Smooth muscle cell (in vitro differentiated cells): ENCODE results near the gene IDUA. TPM values are rescaled to one million over a fixed set of nuclear protein-coding genes. Genes with fewer than 3 reads are reported as not detected.

Experiments
- DNase-seq: peaks from one replicate; lab custom pipeline; 2025; ENCODE audit not compliant: unreplicated experiment; lab: John Stamatoyannopoulos, UW
- H2AFZ ChIP-seq: fragments of 200-600 bp; sonication (generic); 2 replicates; pipeline ENCODE4 v1.6.0; 2016; ENCODE audit warnings: antibody characterized with exemption, low read depth, mild to moderate bottlenecking
- H3F3A ChIP-seq: fragments of 200-600 bp; sonication (generic); 2 replicates; pipeline ENCODE4 v1.6.0; 2017; ENCODE audit warnings: antibody characterized with exemption, low read depth
- H3K27ac ChIP-seq: fragments of 200-600 bp; sonication (generic); 2 replicates; pipeline ENCODE4 v1.5.1; 2016; ENCODE audit warnings: low read depth, mild to moderate bottlenecking
- H3K27me3 ChIP-seq: fragments of 200-600 bp; sonication (generic); 2 replicates; pipeline ENCODE4 v1.6.1; 2016; ENCODE audit warnings: low read depth, mild to moderate bottlenecking
- H3K36me3 ChIP-seq: fragments of 200-600 bp; sonication (generic); 2 replicates; pipeline ENCODE4 v1.5.1; 2016; ENCODE audit warnings: low read depth
- H3K4me1 ChIP-seq: fragments of 200-600 bp; sonication (generic); 2 replicates; pipeline ENCODE4 v1.5.1; 2016; ENCODE audit warnings: low read depth
- H3K4me2 ChIP-seq: fragments of 200-600 bp; sonication (generic); 2 replicates; pipeline ENCODE4 v1.6.0; 2016; ENCODE audit warnings: mild to moderate bottlenecking
- H3K4me3 ChIP-seq: fragments of 200-600 bp; sonication (generic); 2 replicates; pipeline ENCODE4 v1.5.1; 2016; ENCODE audit warnings: mild to moderate bottlenecking
- H3K79me2 ChIP-seq: fragments of 200-600 bp; sonication (generic); 2 replicates; pipeline ENCODE4 v1.6.0; 2016; ENCODE audit warnings: low read depth, mild to moderate bottlenecking
- H3K9ac ChIP-seq: fragments of 200-600 bp; sonication (generic); 2 replicates; pipeline ENCODE4 v1.6.0; 2016; ENCODE audit warnings: low read depth
- H3K9me3 ChIP-seq: fragments of 200-600 bp; sonication (generic); replicated peaks from 2 replicates; pipeline ENCODE4 v1.5.1; 2016; ENCODE audit warnings: low read depth
- H4K20me1 ChIP-seq: fragments of 200-600 bp; sonication (generic); 2 replicates; pipeline ENCODE4 v1.6.0; 2016; ENCODE audit warnings: low read depth
- WGBS: methylation state at CpG from one replicate; pipeline ENCODE4 v1.1.7; 2016; ENCODE audit warnings: low lambda C conversion rate; 5-methylcytosine and 5-hydroxymethylcytosine counted together
- polyA plus RNA-seq: library from polyadenylated mRNA; unstranded; fragments of >200 nt; fragmentation: Nextera tagmentation; extraction: Ambion mirVana; gene quantifications from 2 replicates; pipeline ENCODE4 v1.2.1, GENCODE V29; 2016
- total RNA-seq: library from RNA; depleted of rRNA; stranded (reverse); fragments of >200 nt; gene quantifications from 2 replicates; pipeline ENCODE4 v1.2.3, GENCODE V29; 2014
- TF ChIP-seq, protein P1 (sequence below): fragments of 200-600 bp; sonication (generic); IDR thresholded peaks from 2 replicates; pipeline ENCODE4 v1.5.1; 2017; ENCODE audit warnings: borderline replicate concordance, mild to moderate bottlenecking, antibody characterized with exemption; ENCODE audit not compliant: insufficient read depth, poor library complexity, severe bottlenecking

The IDUA gene
- total and polyA plus RNA-seq, 2 experiments from 2014 or later: 6.3 to 49.9 TPM

DNA sequence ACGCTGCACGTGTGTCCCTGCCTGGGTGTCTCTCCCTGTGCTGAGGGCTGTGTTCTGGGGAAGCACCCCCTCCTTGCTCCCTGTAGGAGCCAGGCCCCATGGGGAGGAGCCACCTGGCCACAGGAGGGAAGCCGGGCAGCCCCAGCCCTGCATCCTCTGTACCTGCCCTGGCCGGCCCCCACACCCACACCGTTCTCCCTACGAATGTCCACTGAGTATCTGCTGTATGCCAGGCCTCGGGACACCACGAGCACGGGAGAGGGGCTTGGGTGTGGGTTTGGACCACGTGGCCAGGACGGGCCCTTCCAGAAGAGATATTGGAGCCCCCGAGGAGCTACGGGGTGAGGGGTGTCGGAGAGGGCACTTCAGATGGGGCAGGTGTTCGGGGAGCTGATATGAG, 30.9 kb downstream of the IDUA start:
- H2AFZ ChIP-seq: no peak overlapping the region
- no peaks in the 10 kb centered on the region for H3K79me2 ChIP-seq
- no peak overlapping the region for H3K9ac ChIP-seq
- no peaks in the 10 kb centered on the region for H3K9me3 ChIP-seq
- H3K4me2 ChIP-seq: no peak overlapping the region
- TF ChIP-seq, protein P1, sequence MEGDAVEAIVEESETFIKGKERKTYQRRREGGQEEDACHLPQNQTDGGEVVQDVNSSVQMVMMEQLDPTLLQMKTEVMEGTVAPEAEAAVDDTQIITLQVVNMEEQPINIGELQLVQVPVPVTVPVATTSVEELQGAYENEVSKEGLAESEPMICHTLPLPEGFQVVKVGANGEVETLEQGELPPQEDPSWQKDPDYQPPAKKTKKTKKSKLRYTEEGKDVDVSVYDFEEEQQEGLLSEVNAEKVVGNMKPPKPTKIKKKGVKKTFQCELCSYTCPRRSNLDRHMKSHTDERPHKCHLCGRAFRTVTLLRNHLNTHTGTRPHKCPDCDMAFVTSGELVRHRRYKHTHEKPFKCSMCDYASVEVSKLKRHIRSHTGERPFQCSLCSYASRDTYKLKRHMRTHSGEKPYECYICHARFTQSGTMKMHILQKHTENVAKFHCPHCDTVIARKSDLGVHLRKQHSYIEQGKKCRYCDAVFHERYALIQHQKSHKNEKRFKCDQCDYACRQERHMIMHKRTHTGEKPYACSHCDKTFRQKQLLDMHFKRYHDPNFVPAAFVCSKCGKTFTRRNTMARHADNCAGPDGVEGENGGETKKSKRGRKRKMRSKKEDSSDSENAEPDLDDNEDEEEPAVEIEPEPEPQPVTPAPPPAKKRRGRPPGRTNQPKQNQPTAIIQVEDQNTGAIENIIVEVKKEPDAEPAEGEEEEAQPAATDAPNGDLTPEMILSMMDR: no peak
- peaks cover 18% of the 10 kb centered on the region for H3K4me1 ChIP-seq
- H3K27me3 ChIP-seq: no peaks in the 10 kb centered on the region
- H3K4me3 ChIP-seq: no peak overlapping the region
- no peak for DNase-seq
- H3K27ac ChIP-seq: no peak overlapping the region
- WGBS: 90% methylated on average over 15 of the region's 15 CpGs
- peaks cover 77% of the 10 kb centered on the region for H4K20me1 ChIP-seq
- H3F3A ChIP-seq: no peaks in the 10 kb centered on the region
- H3K36me3 ChIP-seq: no peaks in the 10 kb centered on the region

DNA sequence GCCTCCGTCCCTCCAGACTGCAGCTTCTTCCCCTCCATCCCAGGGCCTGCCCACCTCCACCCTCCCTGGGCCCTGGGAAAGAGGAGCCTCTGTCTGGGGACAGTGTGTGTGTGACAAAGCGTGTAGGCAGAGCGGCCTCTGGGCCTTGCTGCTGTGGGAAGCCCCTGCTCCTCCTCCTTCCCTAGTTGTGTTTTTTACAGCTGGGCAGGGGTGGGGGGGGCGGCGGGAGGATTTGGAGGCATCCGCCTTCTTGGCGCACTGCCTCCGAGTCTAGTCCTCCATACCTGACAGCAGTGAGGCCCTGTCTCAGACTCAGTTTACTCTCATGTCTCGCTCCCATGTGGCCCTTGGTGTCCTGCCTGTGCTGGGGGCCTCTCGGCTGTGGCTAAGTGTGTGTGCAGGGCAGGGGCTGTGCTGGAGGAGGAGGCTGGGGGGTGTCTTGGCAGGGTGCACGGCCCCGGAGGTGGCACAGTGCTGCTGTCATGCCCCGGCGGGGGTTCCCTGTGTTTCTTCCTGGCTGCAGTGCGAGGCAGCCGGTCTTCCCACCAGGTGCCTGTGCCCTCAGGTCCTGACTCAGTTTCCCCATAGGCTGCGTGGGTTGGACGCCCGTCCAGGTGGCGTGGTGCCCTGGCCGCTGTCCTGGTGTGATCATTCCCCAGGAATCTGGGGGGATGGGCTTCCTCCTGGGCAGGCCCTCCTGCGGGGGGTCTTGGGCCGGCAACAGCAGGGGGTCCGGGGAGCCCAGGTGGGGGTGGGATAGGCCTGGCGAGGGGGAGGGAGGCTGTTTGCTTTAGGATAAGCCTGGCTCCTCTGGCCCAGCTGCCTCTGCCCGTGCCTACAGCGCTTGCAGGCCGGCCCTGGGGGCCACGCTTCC, 31.5 kb downstream of the IDUA start:
- no peak overlapping the region for H3K9ac ChIP-seq
- DNase-seq: no peak
- no peak overlapping the region for H2AFZ ChIP-seq
- H3K9me3 ChIP-seq: no peaks in the 10 kb centered on the region
- H3F3A ChIP-seq: no peaks in the 10 kb centered on the region
- peaks cover 76% of the 10 kb centered on the region for H4K20me1 ChIP-seq
- H3K4me1 ChIP-seq: peaks cover 18% of the 10 kb centered on the region
- H3K36me3 ChIP-seq: no peaks in the 10 kb centered on the region
- H3K27ac ChIP-seq: no peak overlapping the region
- TF ChIP-seq, protein P1: no peak
- no peaks in the 10 kb centered on the region for H3K79me2 ChIP-seq
- WGBS: 88% methylated on average over 23 of the region's 29 CpGs
- H3K4me3 ChIP-seq: no peak overlapping the region
- no peaks in the 10 kb centered on the region for H3K27me3 ChIP-seq
- H3K4me2 ChIP-seq: no peak overlapping the region

DNA sequence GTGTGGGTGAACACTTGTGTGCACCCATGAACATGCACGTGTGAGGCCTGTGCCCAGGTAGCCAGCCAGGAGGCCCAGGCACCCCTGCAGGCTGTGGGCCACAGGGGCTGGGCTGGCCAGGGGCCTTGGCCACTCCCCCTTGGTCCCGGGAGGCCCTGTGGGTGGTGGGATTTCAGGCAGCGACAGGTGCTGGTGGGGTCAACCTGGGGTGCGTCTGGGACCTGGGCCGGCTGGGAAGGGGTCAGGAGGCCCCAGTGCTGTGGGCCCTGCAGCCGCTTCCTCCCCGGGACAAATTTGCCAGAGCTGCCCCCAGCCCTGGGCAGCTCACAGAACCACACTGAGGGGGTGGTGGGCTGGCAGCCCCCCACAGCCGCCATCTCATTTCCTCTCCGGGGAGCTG, 32.5 kb downstream of the IDUA start:
- Histone ChIP-seq H3K4me2 (no peak overlapping the region), H3K36me3 (no peaks in the 10 kb centered on the region), H3K9me3 (no peaks in the 10 kb centered on the region), H2AFZ (no peak overlapping the region), H3K27ac (no peak overlapping the region), H3F3A (no peaks in the 10 kb centered on the region), H4K20me1 (peaks cover 69% of the 10 kb centered on the region), H3K79me2 (no peaks in the 10 kb centered on the region), H3K9ac (no peak overlapping the region), H3K4me1 (peaks cover 18% of the 10 kb centered on the region), H3K27me3 (no peaks in the 10 kb centered on the region), H3K4me3 (no peak overlapping the region)
- WGBS: 85% methylated on average over 9 of the region's 9 CpGs
- no peak for DNase-seq
- TF ChIP-seq, protein P1: no peak
